ENCODE data around the gene SGSM2. TPM values are rescaled to one million over a fixed set of nuclear protein-coding genes. Genes with fewer than 3 reads are reported as not detected.

Gene SGSM2
- total RNA-seq, 1 donor from 2014 or later: 113 TPM

GRCh38 chr17:2337544-2338314 lies 428 bp downstream of the SGSM2 start:
- no peak for DNase-seq (ENCODE audit: low spot score)

- no peak for DNase-seq (ENCODE audit: low spot score)
Measured at GRCh38 chr17:2338315-2338657, 985 bp downstream of the SGSM2 start.

- no peak for DNase-seq (ENCODE audit: low spot score)
Measured at GRCh38 chr17:2343421-2343820, 6.1 kb downstream of the SGSM2 start.

DNA sequence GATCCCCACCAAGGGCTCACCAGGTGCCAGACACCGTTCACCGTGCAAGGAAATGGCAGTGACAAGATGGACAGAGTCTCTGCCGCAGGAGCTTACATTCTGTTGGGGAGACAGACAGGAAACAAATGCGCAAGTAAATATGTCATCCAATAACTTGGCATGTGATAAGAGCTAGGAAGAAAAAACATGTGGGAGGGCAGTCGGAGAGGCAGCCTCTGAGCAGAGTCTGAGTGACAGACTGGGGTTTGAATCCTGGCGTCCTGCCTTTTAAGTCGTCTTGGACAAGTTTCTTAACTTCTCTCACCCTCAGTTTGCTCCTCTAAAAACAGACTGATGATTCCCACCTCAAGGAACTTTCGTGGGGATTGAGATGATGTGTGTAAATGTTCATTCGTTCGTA lies 7.2 kb downstream of the SGSM2 start:
- no peak for DNase-seq (ENCODE audit: low spot score)

DNA sequence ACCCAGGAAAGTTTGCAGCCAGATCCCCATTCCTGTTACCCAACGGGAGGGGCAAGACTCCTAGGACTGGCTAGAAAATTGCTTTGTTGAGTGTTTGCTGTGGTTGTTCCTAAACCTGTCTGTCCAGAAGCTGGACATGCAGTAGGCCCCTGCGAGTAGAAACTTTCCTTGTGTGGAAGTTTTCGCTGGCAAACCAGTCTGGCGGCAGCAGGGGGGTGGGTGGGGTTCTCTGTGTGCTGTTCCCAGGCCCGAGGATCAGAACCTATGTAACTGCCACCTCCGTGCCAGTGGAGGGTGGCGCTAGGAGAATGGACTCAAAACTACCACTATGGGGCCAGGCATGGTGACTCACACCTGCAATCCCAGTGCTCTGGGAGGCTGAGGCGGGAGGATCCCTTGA lies 9.2 kb downstream of the SGSM2 start:
- DNase-seq (ENCODE audit: low spot score): no peak

DNA sequence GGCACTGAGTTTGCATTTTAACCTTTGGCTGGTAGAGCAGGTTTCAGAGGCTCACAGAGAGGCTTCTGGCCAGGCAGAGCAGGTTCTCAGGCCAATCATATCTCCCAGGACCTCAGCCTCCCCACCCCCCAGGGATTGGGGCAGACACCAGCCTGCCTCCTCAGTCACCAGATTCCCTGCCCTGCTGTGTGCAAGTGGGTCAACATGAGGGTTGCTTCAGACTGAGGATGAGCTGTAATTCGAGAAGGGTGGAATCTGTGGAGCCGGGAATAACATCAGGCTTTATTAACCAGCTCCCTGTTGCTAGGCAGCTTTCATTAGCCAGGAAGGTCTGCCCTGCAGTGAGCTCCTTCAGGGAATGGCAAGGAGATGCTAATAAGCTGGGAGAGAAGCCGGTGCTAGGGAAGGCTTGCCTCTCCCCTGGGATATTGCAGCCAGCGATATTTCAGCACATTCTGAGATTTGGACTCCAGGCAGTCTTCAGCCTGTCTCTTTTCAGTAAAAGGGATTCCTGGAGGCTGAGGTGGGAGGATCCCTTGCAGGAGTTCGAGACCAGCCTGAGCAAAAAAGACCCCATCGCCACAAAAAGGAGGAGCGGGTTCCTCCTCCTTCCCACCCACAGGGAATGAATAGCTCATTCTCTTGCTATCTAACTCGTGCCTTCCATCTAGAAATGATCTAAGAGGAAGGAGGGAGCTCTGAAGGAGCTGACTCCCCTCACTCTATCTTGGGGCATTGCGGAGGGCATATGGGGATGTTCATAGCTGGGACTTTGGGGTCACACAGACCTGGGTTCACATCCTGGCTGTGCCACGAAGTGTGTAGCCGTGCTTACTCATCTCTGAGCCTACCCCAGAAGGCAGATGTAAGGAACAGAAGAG lies 10.7 kb downstream of the SGSM2 start:
- DNase-seq (ENCODE audit: low spot score): no peak

GRCh38 chr17:2351269-2351668 lies 14.0 kb downstream of the SGSM2 start:
- no peak for DNase-seq (ENCODE audit: low spot score)

GRCh38 chr17:2354311-2354710 lies 17.0 kb downstream of the SGSM2 start:
- no peak for DNase-seq (ENCODE audit: low spot score)

GRCh38 chr17:2357237-2357636 lies 19.9 kb downstream of the SGSM2 start:
- no peak for DNase-seq (ENCODE audit: low spot score)

DNA sequence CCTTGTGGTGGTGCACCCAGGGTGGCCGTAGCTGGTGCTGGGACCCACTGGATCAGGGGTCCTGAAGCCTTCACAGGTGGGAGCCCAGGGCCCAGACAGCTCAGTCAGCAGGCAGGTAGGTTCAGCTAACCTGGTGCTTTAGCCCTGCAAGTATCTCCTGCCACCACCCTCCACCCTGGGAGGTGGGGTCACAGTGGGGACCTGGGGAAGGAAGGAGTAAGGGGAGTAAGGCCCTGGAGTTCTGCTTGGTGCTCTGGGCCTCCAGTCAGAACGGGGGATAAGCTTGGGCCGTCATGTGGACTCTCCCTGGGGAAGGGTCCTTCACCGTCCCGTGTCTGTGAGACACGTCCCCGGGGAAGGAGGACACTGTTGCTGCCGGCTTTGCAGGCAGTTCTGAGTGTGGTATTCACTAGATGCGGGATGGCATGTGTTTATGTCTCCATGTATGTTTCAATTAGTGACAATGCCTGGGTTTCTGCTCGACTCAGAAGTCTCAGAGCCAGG lies 20.7 kb downstream of the SGSM2 start:
- no peak for DNase-seq (ENCODE audit: low spot score)

DNA sequence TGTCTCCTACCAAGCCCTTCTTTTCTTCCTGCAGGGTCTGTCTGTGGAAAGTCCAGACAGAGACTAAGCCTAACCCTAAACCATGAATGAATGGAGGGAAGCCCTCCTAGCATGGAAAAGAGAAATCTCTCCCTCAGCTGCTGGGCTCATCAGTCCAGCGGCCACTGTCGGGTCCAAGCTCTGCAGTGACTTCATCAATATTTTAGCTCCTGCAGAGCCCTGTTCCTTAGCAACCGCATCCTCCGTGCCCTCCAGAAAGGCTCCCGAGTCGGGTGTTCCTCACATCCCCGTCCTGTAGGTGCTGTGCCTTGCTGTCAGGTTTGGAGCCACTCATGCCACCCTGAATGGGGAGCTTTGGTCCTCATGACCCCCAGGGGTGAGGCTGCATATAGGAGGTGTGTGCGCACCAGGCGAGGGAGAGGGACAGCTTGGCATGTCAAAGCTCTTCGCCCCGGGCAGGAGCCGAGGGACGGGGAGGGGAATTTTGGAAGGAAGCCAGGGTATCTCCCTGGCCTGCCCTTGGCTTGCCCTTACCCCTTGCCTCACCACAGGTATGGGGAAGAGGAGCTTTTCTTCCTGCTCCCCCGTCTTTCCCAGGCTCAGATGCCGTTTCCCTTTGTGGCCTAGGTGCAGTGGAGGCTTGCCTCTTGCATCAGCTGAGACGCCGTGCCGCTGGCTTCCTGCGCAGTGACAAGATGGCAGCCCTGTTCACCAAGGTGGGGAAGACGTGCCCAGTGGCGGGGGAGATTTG lies 23.9 kb downstream of the SGSM2 start:
- DNase-seq (ENCODE audit: low spot score): no peak

- no peak for DNase-seq (ENCODE audit: low spot score)
Measured at GRCh38 chr17:2362016-2362415, 24.7 kb downstream of the SGSM2 start.

GRCh38 chr17:2362416-2362815 lies 25.1 kb downstream of the SGSM2 start:
- DNase-seq (ENCODE audit: low spot score): no peak

DNA sequence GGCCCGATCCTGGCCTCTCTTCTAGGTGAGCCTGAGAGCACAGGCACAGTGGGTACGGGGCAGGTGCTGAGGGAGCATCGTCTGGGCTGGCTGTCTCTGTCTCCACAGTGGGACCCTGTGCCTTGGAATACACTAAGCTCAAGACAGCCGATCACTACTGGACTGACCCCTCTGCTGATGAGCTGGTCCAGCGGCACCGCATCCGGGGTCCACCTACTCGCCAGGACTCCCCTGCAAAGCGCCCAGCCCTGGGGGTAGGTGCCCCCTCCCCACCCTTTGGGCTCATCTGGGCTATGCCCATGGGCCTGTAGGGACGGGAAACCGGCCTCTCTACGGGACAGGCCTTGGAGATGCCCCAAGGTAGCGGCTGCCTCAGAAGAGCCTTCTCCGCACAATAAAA lies 25.6 kb downstream of the SGSM2 start:
- DNase-seq (ENCODE audit: low spot score): no peak

DNA sequence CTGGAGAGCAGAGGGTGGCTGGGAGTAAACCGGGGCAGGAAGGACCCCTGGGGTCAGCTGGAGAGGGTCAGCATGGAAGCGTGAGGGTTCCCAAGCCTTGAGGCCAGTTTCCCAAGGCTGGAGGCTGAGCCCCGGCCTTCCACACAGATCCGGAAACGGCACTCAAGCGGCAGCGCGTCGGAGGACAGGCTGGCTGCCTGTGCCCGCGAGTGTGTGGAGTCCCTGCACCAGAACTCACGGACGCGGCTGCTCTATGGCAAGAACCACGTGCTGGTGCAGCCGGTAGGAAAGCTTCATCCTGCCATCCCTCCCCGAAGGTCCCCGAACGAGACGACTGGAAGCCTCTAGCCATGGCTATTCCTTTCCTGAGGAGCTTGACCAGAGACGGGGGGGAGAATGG lies 26.0 kb downstream of the SGSM2 start:
- no peak for DNase-seq (ENCODE audit: low spot score)

DNA sequence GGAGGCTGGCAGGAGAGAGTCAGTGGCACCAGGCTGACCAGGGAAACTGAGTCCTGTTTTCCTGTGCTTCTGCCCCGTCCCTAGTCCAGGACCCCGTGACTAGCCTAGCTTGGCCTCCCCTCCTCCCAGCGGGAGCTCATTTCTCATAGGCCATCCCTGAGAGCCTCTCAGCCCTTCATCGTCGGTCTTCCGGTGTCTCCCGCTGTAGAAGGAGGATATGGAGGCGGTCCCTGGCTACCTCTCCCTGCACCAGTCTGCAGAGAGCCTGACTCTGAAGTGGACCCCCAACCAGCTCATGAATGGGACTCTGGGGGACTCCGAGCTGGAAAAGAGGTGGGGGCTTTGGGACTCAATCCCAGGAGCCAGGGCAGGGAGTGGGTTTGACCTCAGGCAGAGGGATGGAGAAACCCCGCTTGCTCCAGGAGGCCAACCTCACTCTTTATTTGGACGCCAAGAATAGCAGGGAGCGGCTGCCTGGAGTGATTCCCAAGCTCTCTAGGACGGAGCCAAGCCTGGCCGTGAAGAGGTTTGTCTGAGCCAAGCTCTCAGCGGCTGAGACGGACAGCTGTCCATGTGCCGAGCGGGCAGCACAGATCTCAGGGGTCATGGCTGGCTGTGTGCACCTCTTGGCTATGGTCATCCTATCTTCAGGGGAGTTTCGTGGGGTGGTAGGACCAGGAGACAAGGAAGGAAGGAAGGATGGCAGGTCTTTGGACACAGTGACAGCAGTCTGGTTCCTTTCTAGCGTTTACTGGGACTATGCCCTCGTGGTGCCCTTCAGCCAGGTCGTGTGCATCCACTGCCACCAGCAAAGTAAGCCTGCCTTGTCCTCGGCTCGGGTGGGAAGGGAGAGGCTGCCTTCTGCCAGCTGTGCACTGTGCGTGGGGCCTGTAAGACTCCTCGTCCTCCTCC lies 26.8 kb downstream of the SGSM2 start:
- DNase-seq (ENCODE audit: low spot score): no peak

DNA sequence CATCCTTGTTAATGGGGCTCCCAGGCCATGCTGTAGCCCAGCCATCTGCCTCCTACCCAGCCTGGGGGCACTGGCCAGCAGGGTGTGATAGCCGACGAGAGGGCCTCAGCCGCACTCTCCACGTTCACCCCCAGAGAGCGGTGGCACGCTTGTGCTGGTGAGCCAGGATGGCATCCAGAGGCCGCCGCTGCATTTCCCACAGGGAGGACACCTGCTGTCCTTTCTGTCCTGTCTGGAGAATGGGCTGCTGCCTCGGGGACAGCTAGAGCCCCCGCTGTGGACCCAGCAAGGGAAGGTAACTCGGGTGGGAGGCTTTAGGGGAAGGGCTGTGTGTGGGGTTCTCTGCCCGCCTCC lies 27.4 kb downstream of the SGSM2 start:
- DNase-seq (ENCODE audit: low spot score): no peak

DNA sequence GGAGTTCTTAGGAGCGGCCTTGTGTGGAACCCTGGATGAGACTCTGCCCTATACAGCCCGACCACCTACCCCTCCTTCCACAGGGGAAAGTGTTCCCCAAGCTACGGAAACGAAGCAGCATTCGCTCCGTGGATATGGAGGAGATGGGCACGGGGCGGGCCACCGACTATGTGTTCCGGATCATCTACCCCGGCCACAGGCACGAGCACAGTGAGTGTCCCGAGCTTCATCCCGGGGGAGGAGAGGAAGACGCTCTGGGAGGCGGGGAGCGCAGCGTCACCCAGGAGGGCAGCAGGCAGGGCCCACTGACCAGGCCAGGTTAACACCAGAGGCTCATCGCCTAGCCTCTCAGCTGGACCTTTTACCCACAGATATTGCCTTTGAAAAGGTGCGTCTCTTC lies 27.8 kb downstream of the SGSM2 start:
- DNase-seq (ENCODE audit: low spot score): no peak

DNA sequence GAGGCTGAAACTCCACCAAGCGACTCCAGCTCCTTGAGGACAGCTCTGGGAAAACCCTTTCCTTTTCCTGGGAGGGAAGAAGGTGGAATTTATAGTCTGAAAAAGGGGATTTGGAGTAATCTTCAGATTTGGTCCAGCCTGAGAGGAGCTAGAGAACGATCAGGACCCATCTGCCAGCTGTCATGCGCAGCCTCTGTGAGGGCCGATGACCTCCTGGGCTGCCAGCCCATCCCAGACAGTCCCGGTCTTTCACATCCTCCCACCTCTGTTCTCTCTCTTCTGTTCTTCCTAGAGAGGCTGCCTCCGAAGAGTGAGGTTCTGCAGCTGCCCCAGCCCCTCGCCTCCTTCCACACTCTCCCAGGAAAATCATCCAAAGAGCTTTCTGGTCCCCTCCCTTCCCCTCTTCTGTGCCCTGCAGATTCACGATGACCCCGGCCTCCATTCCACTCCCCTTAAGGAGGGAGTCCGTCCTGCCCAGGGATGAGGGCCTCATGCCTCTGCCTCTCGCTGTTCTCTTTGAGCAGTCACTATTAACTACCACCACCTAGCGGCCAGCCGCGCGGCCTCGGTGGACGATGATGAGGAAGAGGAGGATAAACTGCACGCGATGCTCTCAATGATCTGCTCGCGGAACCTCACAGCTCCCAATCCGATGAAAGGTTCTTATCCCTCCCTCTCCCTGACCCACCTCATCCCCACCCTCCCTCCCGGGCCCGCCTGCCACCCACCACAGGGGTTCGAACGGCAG lies 29.6 kb downstream of the SGSM2 start:
- DNase-seq (ENCODE audit: low spot score): no peak

DNA sequence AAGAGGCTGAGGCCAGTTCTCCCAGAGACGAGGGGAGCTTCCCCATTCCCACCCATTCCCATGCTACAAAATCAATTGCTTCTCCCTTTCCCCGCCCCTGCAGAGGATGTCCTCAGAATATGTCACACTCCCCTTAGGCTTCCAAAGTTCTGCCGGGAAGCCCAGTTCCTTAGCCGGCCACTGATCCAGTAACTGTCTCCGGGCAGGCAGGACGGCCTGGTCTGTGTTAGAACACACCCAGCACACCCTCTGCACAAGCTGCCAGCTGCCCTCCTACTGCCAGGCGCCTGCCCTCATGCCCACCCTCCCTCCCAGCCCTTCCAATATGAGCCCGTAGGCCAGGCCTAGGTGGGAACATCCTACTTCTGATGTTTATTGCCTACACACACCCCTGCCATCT lies 31.1 kb downstream of the SGSM2 start:
- no peak for DNase-seq (ENCODE audit: low spot score)

- no peak for DNase-seq (ENCODE audit: low spot score)
Measured at GRCh38 chr17:2369039-2369438, 31.7 kb downstream of the SGSM2 start.
